ENCODE results near the gene PADI4. TPM values are rescaled to one million over a fixed set of nuclear protein-coding genes. Genes with fewer than 3 reads are reported as not detected.

The PADI4 gene
- total and polyA plus RNA-seq, 2 donors (not counting 1 experiment from before 2014, with no cell fraction given) = not detected

- Histone ChIP-seq H3K36me3 (ENCODE audit: control insufficient read depth, insufficient read depth, low read length) (no peaks in the 10 kb centered on the region), H3K4me1 (ENCODE audit: control insufficient read depth, extremely low read depth, insufficient read depth, low read length) (no peaks in the 10 kb centered on the region), H3K79me2 (ENCODE audit: control insufficient read depth, insufficient read depth, low read length) (no peaks in the 10 kb centered on the region), H3K9ac (ENCODE audit: insufficient read depth, low read length) (no peak overlapping the region), H4K20me1 (ENCODE audit: control insufficient read depth, extremely low read depth, insufficient read depth, low read length) (no peaks in the 10 kb centered on the region), H3K9me3 (ENCODE audit: control insufficient read depth, insufficient read depth, low read depth, low read length) (no peaks in the 10 kb centered on the region), H3K4me3 (replicated peaks in 1 of 4; ENCODE audit: control extremely low read depth in 1 of 4, insufficient read depth in 1 of 4, low read depth in 3 of 4, low read length in 4 of 4) (no peak overlapping the region), H3K4me2 (ENCODE audit: extremely low read depth, insufficient read depth, low read length) (no peak overlapping the region), H2AFZ (ENCODE audit: low read length) (no peak overlapping the region), H3K27me3 (ENCODE audit: control insufficient read depth, insufficient read depth, low read length) (peaks cover 2% of the 10 kb centered on the region), H3K27ac (ENCODE audit: insufficient read depth, low read length) (no peak overlapping the region)
- DNase-seq (ENCODE audit: low read depth in 2 of 2) = no peak
- TF ChIP-seq CTCF (conservative IDR thresholded peaks at IDR 0.05 in 1 of 2, IDR thresholded peaks at IDR 0.05 in 1 of 2; ENCODE audit: low read depth in 1 of 2, low read length in 2 of 2) (no peak), EZH2 (IDR thresholded peaks at IDR 0.05; ENCODE audit: low read length, missing control alignments) (no peak)
Observed at GRCh38 chr1:17370618-17371017, 62.6 kb downstream of the PADI4 start.

- no peak within 1 kb of the TSS for H3K4me2 ChIP-seq (ENCODE audit: extremely low read depth, insufficient read depth, low read length)
- H4K20me1 ChIP-seq (ENCODE audit: control insufficient read depth, extremely low read depth, insufficient read depth, low read length) = no peaks in the 10 kb centered on the region
- H3K36me3 ChIP-seq (ENCODE audit: control insufficient read depth, insufficient read depth, low read length) = no peaks in the 10 kb centered on the region
- no peaks in the 10 kb centered on the region for H3K79me2 ChIP-seq (ENCODE audit: control insufficient read depth, insufficient read depth, low read length)
- H3K27ac ChIP-seq (ENCODE audit: insufficient read depth, low read length) = no peak within 1 kb of the TSS
- H3K4me3 ChIP-seq (replicated peaks in 1 of 4; ENCODE audit: control extremely low read depth in 1 of 4, insufficient read depth in 1 of 4, low read depth in 3 of 4, low read length in 4 of 4) = no peak within 1 kb of the TSS
- no peak for DNase-seq (ENCODE audit: low read depth in 2 of 2)
- no peak within 1 kb of the TSS for H3K9ac ChIP-seq (ENCODE audit: insufficient read depth, low read length)
- H3K4me1 ChIP-seq (ENCODE audit: control insufficient read depth, extremely low read depth, insufficient read depth, low read length) = no peaks in the 10 kb centered on the region
- no peaks in the 10 kb centered on the region for H3K9me3 ChIP-seq (ENCODE audit: control insufficient read depth, insufficient read depth, low read depth, low read length)
- no peak within 1 kb of the TSS for H2AFZ ChIP-seq (ENCODE audit: low read length)
- TF ChIP-seq EZH2 (IDR thresholded peaks at IDR 0.05; ENCODE audit: low read length, missing control alignments) (no peak), CTCF (conservative IDR thresholded peaks at IDR 0.05 in 1 of 2, IDR thresholded peaks at IDR 0.05 in 1 of 2; ENCODE audit: low read depth in 1 of 2, low read length in 2 of 2) (no peak)
- H3K27me3 ChIP-seq (ENCODE audit: control insufficient read depth, insufficient read depth, low read length) = peaks cover 2% of the 10 kb centered on the region
Observed at GRCh38 chr1:17371896-17372295, 63.9 kb downstream of the PADI4 start, which contains the start of gene PADI6. Gene PADI6 (plus strand): TSS chr1:17372196. CDS start chr1:17372246, 50 bp downstream.

- no peak for DNase-seq (ENCODE audit: low read depth in 2 of 2)
- H3K4me1 ChIP-seq (ENCODE audit: control insufficient read depth, extremely low read depth, insufficient read depth, low read length) = no peaks in the 10 kb centered on the region
- no peaks in the 10 kb centered on the region for H3K9me3 ChIP-seq (ENCODE audit: control insufficient read depth, insufficient read depth, low read depth, low read length)
- H3K27ac ChIP-seq (ENCODE audit: insufficient read depth, low read length) = no peak overlapping the region
- TF ChIP-seq EZH2 (IDR thresholded peaks at IDR 0.05; ENCODE audit: low read length, missing control alignments) (no peak), CTCF (conservative IDR thresholded peaks at IDR 0.05 in 1 of 2, IDR thresholded peaks at IDR 0.05 in 1 of 2; ENCODE audit: low read depth in 1 of 2, low read length in 2 of 2) (no peak)
- peaks cover 4% of the 10 kb centered on the region for H3K27me3 ChIP-seq (ENCODE audit: control insufficient read depth, insufficient read depth, low read length)
- no peak overlapping the region for H3K4me3 ChIP-seq (replicated peaks in 1 of 4; ENCODE audit: control extremely low read depth in 1 of 4, insufficient read depth in 1 of 4, low read depth in 3 of 4, low read length in 4 of 4)
- H3K9ac ChIP-seq (ENCODE audit: insufficient read depth, low read length) = no peak overlapping the region
- H3K36me3 ChIP-seq (ENCODE audit: control insufficient read depth, insufficient read depth, low read length) = no peaks in the 10 kb centered on the region
- no peaks in the 10 kb centered on the region for H3K79me2 ChIP-seq (ENCODE audit: control insufficient read depth, insufficient read depth, low read length)
- H2AFZ ChIP-seq (ENCODE audit: low read length) = no peak overlapping the region
- no peak overlapping the region for H3K4me2 ChIP-seq (ENCODE audit: extremely low read depth, insufficient read depth, low read length)
- no peaks in the 10 kb centered on the region for H4K20me1 ChIP-seq (ENCODE audit: control insufficient read depth, extremely low read depth, insufficient read depth, low read length)
Observed at GRCh38 chr1:17372955-17373354, 65.0 kb downstream of the PADI4 start.

All from fibroblast of lung (primary cell).